Mesendoderm (in vitro differentiated cells): Measurements from ENCODE around the gene KLHL29.

Source experiments
- DNase-seq: peaks from one replicate; pipeline ENCODE4 v3.0.0; 2013
- H2AK5ac ChIP-seq: 2 replicates; pipeline ENCODE4 v1.6.1; 2013; ENCODE audit warnings: low read length, inconsistent platforms
- H2BK120ac ChIP-seq: 2 replicates; pipeline ENCODE4 v1.6.1; 2013; ENCODE audit warnings: low read depth, mild to moderate bottlenecking, low read length, moderate library complexity, mixed read lengths
- H2BK15ac ChIP-seq: replicated peaks from 2 replicates; pipeline ENCODE4 v1.6.1; 2013; ENCODE audit warnings: low read depth, mild to moderate bottlenecking, moderate library complexity
- H2BK5ac ChIP-seq: 2 replicates; pipeline ENCODE4 v1.6.1; 2013; ENCODE audit warnings: low read length, inconsistent platforms
- H3K18ac ChIP-seq: 2 replicates; pipeline ENCODE4 v1.6.1; 2013; ENCODE audit warnings: mild to moderate bottlenecking, low read length, mixed read lengths
- H3K23ac ChIP-seq: one replicate; pipeline ENCODE4 v1.6.1; 2013; ENCODE audit warnings: low read length
- H3K27ac ChIP-seq: 2 replicates; pipeline ENCODE4 v1.5.1; 2013; ENCODE audit warnings: low read depth, mild to moderate bottlenecking, inconsistent platforms, low read length, moderate library complexity
- H3K27me3 ChIP-seq: 2 replicates; pipeline ENCODE4 v1.6.1; 2013; ENCODE audit warnings: low read length, control low read depth, mild to moderate bottlenecking, inconsistent platforms; ENCODE audit not compliant: insufficient read depth, poor library complexity
- H3K36me3 ChIP-seq: 2 replicates; pipeline ENCODE4 v1.6.1; 2013; ENCODE audit warnings: low read length, inconsistent platforms; ENCODE audit not compliant: control insufficient read depth, insufficient read depth
- H3K4ac ChIP-seq: one replicate; pipeline ENCODE4 v1.6.1; 2013; ENCODE audit warnings: low read depth, mild to moderate bottlenecking, low read length, moderate library complexity
- H3K4me1 ChIP-seq: 2 replicates; pipeline ENCODE4 v1.6.1; 2013; ENCODE audit warnings: low read depth, low read length, inconsistent platforms; ENCODE audit not compliant: control insufficient read depth
- H3K4me2 ChIP-seq: 2 replicates; pipeline ENCODE4 v1.6.1; 2013; ENCODE audit warnings: low read length
- H3K4me3 ChIP-seq: 2 replicates; pipeline ENCODE4 v1.5.1; 2013; ENCODE audit warnings: mild to moderate bottlenecking, low read length
- H3K56ac ChIP-seq: one replicate; pipeline ENCODE4 v1.6.1; 2013; ENCODE audit warnings: low read length
- H3K79me1 ChIP-seq: 2 replicates; pipeline ENCODE4 v1.6.1; 2013; ENCODE audit warnings: low read length, inconsistent platforms
- H3K79me2 ChIP-seq: 2 replicates; pipeline ENCODE4 v1.6.1; 2013; ENCODE audit warnings: mild to moderate bottlenecking, low read length; ENCODE audit not compliant: control insufficient read depth, insufficient read depth
- H3K9ac ChIP-seq: 2 replicates; pipeline ENCODE4 v1.6.1; 2013; ENCODE audit warnings: low read length, inconsistent platforms
- H4K5ac ChIP-seq: one replicate; pipeline ENCODE4 v1.6.1; 2013; ENCODE audit warnings: low read length
- H4K8ac ChIP-seq: one replicate; pipeline ENCODE4 v1.6.1; 2013; ENCODE audit warnings: low read depth, mild to moderate bottlenecking, control low read depth, low read length, moderate library complexity
- WGBS: extraction: QIAGEN DNeasy Blood & Tissue Kit; methylation state at CpG from one replicate; pipeline ENCODE4 v1.1.7; 2013; ENCODE audit warnings: low lambda C conversion rate, missing lambda C conversion rate; ENCODE audit not compliant: insufficient coverage; ENCODE audit errors: extremely low coverage; 5-methylcytosine and 5-hydroxymethylcytosine counted together

Gene KLHL29

DNA sequence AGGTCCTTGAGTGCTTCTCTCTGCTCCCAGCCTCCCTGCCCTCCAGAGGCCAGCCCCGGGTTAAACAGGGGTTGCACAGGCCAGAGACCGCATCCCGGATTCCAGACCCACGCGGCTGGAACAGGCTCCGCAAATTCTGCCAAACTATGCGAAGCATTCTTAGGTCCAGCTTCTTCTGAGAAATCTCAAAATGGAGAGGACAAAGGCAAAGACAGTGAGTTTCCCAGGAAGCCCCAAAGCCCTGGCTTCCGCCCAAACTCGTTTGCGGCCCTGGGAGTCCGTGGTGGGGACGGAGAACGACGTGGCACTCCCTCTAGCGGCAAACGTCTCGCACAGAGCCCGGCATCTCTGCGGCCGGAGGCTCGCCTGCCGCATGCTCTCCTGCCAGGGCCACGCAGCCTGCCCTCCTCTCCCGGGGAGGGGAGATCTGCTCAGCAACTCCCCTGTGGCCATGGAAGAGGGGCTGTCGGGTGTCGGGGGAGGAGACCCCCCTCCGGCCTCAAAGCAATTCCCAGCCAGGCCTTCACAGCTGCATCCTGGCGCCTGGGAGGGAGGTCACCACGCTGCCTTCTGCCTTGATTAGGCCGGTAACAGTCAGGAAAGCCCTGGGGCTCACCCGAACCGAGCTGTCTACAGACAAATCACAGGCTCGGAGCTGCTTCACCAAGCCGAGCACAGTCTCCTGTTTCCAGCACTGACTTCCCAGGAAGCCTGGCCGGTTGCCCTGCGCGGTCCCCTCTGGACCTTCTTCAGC lies 33.4 kb upstream of the KLHL29 start:
- Histone ChIP-seq H2BK120ac (no peak overlapping the region), H3K4me2 (no peak overlapping the region), H3K4ac (no peak overlapping the region), H3K18ac (no peak overlapping the region), H3K36me3 (no peaks in the 10 kb centered on the region), H3K27ac (no peak overlapping the region), H4K8ac (no peak overlapping the region), H2BK5ac (no peak overlapping the region), H3K79me1 (no peaks in the 10 kb centered on the region), H3K4me3 (no peak overlapping the region), H3K79me2 (no peaks in the 10 kb centered on the region), H2AK5ac (no peak overlapping the region), H3K4me1 (no peaks in the 10 kb centered on the region), H3K23ac (no peak overlapping the region), H4K5ac (no peak overlapping the region), H3K56ac (peak overlapping the region; percentile 79), H3K9ac (peak overlapping the region; percentile 46), H2BK15ac (no peak overlapping the region), H3K27me3 (no peaks in the 10 kb centered on the region)
- peak; percentile 92 for DNase-seq
- WGBS = no CpG with 5 or more reads among the region's 37 CpGs

DNA sequence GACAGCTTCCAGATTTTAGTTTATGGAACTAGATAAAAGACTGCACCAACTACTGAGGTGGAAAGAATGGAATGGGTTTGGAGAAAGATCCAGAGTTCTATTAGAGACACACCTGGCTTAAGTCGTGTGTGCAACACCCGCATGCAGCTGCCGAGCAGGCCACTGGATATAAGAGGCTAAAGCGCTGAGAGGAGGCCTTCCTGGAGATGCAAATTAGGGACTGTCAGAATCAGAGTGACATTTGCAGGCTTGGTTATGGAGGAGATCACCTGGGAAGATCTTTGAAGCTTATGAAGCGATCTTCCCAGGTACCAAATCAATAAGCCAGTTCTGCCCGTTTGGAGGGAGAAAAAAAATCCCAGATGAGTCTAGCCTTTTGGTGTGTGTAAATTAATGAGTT lies 30.4 kb upstream of the KLHL29 start:
- no peak overlapping the region for H3K4me2 ChIP-seq
- no peak overlapping the region for H2BK5ac ChIP-seq
- no peaks in the 10 kb centered on the region for H3K36me3 ChIP-seq
- no peak overlapping the region for H3K27ac ChIP-seq
- H3K18ac ChIP-seq = no peak overlapping the region
- H2BK15ac ChIP-seq = no peak overlapping the region
- no peaks in the 10 kb centered on the region for H3K79me2 ChIP-seq
- no peak overlapping the region for H3K9ac ChIP-seq
- H3K27me3 ChIP-seq = no peaks in the 10 kb centered on the region
- no peak overlapping the region for H3K4me3 ChIP-seq
- no peak overlapping the region for H2BK120ac ChIP-seq
- H4K8ac ChIP-seq = no peak overlapping the region
- no CpG with 5 or more reads among the region's 6 CpGs for WGBS
- no peaks in the 10 kb centered on the region for H3K79me1 ChIP-seq
- no peaks in the 10 kb centered on the region for H3K4me1 ChIP-seq
- no peak overlapping the region for H4K5ac ChIP-seq
- H2AK5ac ChIP-seq = no peak overlapping the region
- H3K4ac ChIP-seq = no peak overlapping the region
- H3K56ac ChIP-seq = no peak overlapping the region
- H3K23ac ChIP-seq = no peak overlapping the region
- DNase-seq = no peak

DNA sequence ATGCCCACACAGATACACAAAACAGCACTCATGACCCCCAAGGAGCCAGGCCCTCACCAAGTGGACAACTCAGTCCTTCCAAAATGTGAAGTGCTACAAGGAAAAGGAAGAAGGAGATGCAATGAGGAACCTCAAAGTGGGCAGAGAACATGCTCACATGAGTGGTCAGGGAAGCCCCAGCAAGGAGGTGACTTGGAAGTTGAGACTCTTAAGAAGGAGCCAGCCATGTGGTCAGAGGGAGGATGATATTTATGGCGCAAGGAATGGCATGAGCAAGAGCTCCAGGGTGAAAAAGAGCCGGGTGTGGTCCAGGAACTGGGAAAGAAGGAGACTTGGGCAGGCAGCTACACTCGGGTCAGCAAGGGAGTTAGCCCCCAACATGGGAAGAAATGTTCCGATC lies 30.0 kb upstream of the KLHL29 start:
- Histone ChIP-seq H3K9ac (no peak overlapping the region), H4K5ac (no peak overlapping the region), H2BK15ac (no peak overlapping the region), H2BK5ac (no peak overlapping the region), H3K23ac (no peak overlapping the region), H3K27me3 (no peaks in the 10 kb centered on the region), H3K79me2 (no peaks in the 10 kb centered on the region), H3K4me1 (no peaks in the 10 kb centered on the region), H3K36me3 (no peaks in the 10 kb centered on the region), H3K4me3 (no peak overlapping the region), H3K18ac (no peak overlapping the region), H3K56ac (no peak overlapping the region), H3K79me1 (no peaks in the 10 kb centered on the region), H3K4me2 (no peak overlapping the region), H3K27ac (no peak overlapping the region), H4K8ac (no peak overlapping the region), H2AK5ac (no peak overlapping the region), H2BK120ac (no peak overlapping the region), H3K4ac (no peak overlapping the region)
- DNase-seq = no peak
- WGBS = no CpG with 5 or more reads among the region's 4 CpGs

- H2BK120ac ChIP-seq = no peak overlapping the region
- no peaks in the 10 kb centered on the region for H3K27me3 ChIP-seq
- H3K4ac ChIP-seq = no peak overlapping the region
- H2BK5ac ChIP-seq = no peak overlapping the region
- no peak overlapping the region for H4K5ac ChIP-seq
- WGBS = no CpG with 5 or more reads among the region's 9 CpGs
- no peak overlapping the region for H3K27ac ChIP-seq
- H3K4me1 ChIP-seq = no peaks in the 10 kb centered on the region
- no peak overlapping the region for H3K9ac ChIP-seq
- no peaks in the 10 kb centered on the region for H3K36me3 ChIP-seq
- no peak overlapping the region for H3K23ac ChIP-seq
- H3K4me2 ChIP-seq = no peak overlapping the region
- no peak overlapping the region for H2BK15ac ChIP-seq
- no peaks in the 10 kb centered on the region for H3K79me2 ChIP-seq
- H3K18ac ChIP-seq = no peak overlapping the region
- no peak overlapping the region for H3K56ac ChIP-seq
- H3K4me3 ChIP-seq = no peak overlapping the region
- DNase-seq = no peak
- no peaks in the 10 kb centered on the region for H3K79me1 ChIP-seq
- no peak overlapping the region for H2AK5ac ChIP-seq
- H4K8ac ChIP-seq = no peak overlapping the region
Observed at GRCh38 chr2:23356711-23357110, 28.3 kb upstream of the KLHL29 start.

DNA sequence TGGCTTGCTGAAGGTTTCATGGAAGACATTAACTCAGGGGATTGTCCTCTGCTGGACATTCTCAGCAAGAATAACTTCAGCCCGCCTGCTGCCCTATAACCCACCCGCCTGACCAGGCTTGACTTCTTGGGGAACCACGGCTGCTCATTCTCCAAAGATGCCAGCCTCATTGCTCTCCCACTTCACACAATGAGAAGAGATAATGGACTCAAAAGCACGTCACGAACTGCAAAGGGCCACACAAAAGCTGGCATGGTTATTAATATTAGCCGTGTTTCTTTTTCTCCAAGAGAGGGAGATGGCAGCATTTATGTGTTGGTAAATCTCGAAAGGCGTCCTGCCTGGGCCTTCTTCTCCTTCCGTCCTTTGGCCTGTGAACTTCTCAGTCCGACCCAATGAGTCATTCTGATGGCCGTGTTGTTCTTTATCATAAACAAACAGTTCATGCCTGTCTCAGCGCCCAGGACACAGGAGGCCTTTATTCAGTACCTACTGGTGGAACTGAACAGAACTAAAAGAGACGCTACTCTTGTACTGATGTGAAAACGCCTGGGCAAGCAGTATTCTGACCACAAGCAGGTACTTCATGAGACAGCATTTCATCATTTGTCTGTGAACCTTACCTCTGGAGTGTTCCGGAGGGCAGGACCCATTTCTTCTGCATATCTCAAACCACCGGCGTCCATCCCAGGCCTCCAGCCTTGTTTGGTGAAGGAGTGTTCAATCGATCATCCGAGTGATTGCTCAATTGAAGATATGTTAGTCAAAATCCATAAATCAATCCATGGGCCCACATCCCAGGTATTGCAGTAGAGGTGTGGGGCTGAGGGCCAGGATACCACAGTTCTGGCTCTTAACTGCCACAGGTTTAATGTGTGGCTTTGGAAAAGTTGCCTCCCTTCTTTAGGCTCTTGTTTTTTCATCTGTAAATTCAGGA lies 25.1 kb upstream of the KLHL29 start:
- Histone ChIP-seq H3K4me3 (no peak overlapping the region), H2BK15ac (no peak overlapping the region), H3K27ac (no peak overlapping the region), H3K79me1 (no peaks in the 10 kb centered on the region), H3K36me3 (no peaks in the 10 kb centered on the region), H4K5ac (no peak overlapping the region), H3K4me2 (no peak overlapping the region), H3K23ac (no peak overlapping the region), H3K4ac (no peak overlapping the region), H3K56ac (no peak overlapping the region), H3K9ac (no peak overlapping the region), H3K4me1 (no peaks in the 10 kb centered on the region), H2BK120ac (no peak overlapping the region), H2AK5ac (no peak overlapping the region), H2BK5ac (no peak overlapping the region), H3K18ac (no peak overlapping the region), H3K79me2 (no peaks in the 10 kb centered on the region), H4K8ac (no peak overlapping the region), H3K27me3 (no peaks in the 10 kb centered on the region)
- no peak for DNase-seq
- WGBS = no CpG with 5 or more reads among the region's 19 CpGs
